SIG-M5 (cell line): ENCODE measurements around the gene CALML5.

Experiments
- DNase-seq: peaks from one replicate; lab custom pipeline; 2025; lab: John Stamatoyannopoulos, UW

Gene CALML5

GRCh38 chr10:5533098-5533731 lies 33.8 kb upstream of the CALML5 start:
- DNase-seq, result no peak

GRCh38 chr10:5532618-5533097 lies 33.3 kb upstream of the CALML5 start:
- DNase-seq, result no peak

- DNase-seq, result no peak
These were observed 32.9 kb upstream of the CALML5 start for GRCh38 chr10:5532307-5532605.

- no peak for DNase-seq
These were observed 32.4 kb upstream of the CALML5 start for GRCh38 chr10:5531558-5532306.

- DNase-seq, result no peak
These were observed 31.6 kb upstream of the CALML5 start for GRCh38 chr10:5530846-5531557.

GRCh38 chr10:5530412-5530806 lies 31.0 kb upstream of the CALML5 start:
- no peak for DNase-seq

- no peak for DNase-seq
These were observed 30.5 kb upstream of the CALML5 start for GRCh38 chr10:5529702-5530411.

- DNase-seq, result no peak
These were observed 29.8 kb upstream of the CALML5 start for GRCh38 chr10:5528989-5529701.

GRCh38 chr10:5527332-5528200 lies 28.2 kb upstream of the CALML5 start:
- no peak for DNase-seq

GRCh38 chr10:5526691-5527331 lies 27.4 kb upstream of the CALML5 start:
- no peak for DNase-seq

GRCh38 chr10:5525561-5526341 lies 26.4 kb upstream of the CALML5 start:
- DNase-seq, result no peak

GRCh38 chr10:5524641-5525560 lies 25.5 kb upstream of the CALML5 start, which contains the start of gene CALML3:
Gene CALML3 (plus strand): TSS chr10:5524961. CDS start chr10:5525086, 125 bp downstream.
- DNase-seq, result no peak

- DNase-seq, result no peak
These were observed 24.6 kb upstream of the CALML5 start for GRCh38 chr10:5523796-5524574.

GRCh38 chr10:5522913-5523560 lies 23.7 kb upstream of the CALML5 start:
- DNase-seq, result no peak

GRCh38 chr10:5519054-5519453 lies 19.7 kb upstream of the CALML5 start:
- DNase-seq, result no peak

GRCh38 chr10:5518143-5518542 lies 18.8 kb upstream of the CALML5 start:
- no peak for DNase-seq

GRCh38 chr10:5517546-5517945 lies 18.2 kb upstream of the CALML5 start:
- no peak for DNase-seq
